ENCODE data around the gene CCL1. TPM values are rescaled to one million over a fixed set of nuclear protein-coding genes. Genes with fewer than 3 reads are reported as not detected.

Gene CCL1
- polyA plus RNA-seq, 1 of the 3 experiments (the other 2 are of a cell fraction), result not detected

DNA sequence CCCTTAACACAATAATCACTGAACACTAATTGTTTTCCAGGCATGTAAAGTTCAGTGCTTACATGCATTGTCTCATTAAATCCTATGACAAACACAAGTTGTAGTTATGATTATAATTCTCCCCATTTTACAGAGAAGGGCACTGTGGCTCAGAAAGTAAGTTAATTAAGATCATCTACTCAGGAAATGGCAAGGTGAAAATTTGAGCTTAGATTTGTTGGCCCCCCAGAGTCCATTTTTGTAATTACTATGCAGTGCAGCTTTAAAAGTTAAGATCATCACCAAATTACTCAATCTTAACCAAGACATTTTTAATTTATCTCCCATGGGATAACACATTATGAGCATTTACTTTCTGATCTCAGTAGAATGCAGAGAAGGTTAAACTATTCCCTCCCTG lies 34.2 kb upstream of the CCL1 start:
- Histone ChIP-seq H3K9ac (no peak overlapping the region), H3K36me3 (replicated peaks in 1 of 2; ENCODE audit: control insufficient read depth in 1 of 2, insufficient read depth in 2 of 2, low read length in 1 of 2) (no peaks in the 10 kb centered on the region), H4K20me1 (ENCODE audit: insufficient read depth) (no peaks in the 10 kb centered on the region), H3K4me3 (ENCODE audit: low read depth in 2 of 2, low read length in 1 of 2) (no peak overlapping the region), H3K9me3 (no peaks in the 10 kb centered on the region), H3K9me2 (no peaks in the 10 kb centered on the region), H2AFZ (ENCODE audit: low read depth) (no peak overlapping the region), H3K79me2 (ENCODE audit: insufficient read depth) (no peaks in the 10 kb centered on the region), H3F3A (replicated peaks; ENCODE audit: insufficient read depth) (no peaks in the 10 kb centered on the region), H3K4me1 (ENCODE audit: control insufficient read depth in 1 of 2, insufficient read depth in 2 of 2, low read depth in 1 of 2, low read length in 1 of 2) (no peaks in the 10 kb centered on the region; a peak in 1 of 4 replicates), H3K4me2 (no peak overlapping the region), H3K27ac (ENCODE audit: low read depth in 2 of 2, low read length in 1 of 2) (no peak overlapping the region), H3K27me3 (ENCODE audit: insufficient read depth) (no peaks in the 10 kb centered on the region)
- ChIA-PET CTCF (interaction anchor here (0.9 to 1.3 kb wide), 2 partner anchors 30 to 35 kb away, joined by 3 to 6 read pairs; no protein-coding TSS in a partner anchor), POLR2A (no interaction called here)
- TF ChIP-seq FOSL2 (IDR thresholded peaks at IDR 0.05; ENCODE audit: borderline replicate concordance, low read depth) (no peak), CHD2 (IDR thresholded peaks at IDR 0.05; ENCODE audit: low read length, partially characterized antibody) (no peak), NFIC (IDR thresholded peaks at IDR 0.05; ENCODE audit: borderline replicate concordance) (no peak), MXI1 (IDR thresholded peaks at IDR 0.05; ENCODE audit: low read depth, low read length) (no peak), SMC3 (IDR thresholded peaks at IDR 0.05; ENCODE audit: low read depth, low read length) (no peak), EP300 (IDR thresholded peaks at IDR 0.05; ENCODE audit: borderline replicate concordance in 1 of 2, low read depth in 1 of 2, low read length in 1 of 2) (no peak), TAF1 (IDR thresholded peaks at IDR 0.05; ENCODE audit: borderline replicate concordance, low read depth, low read length) (no peak), GATA2 (CRISPR knock-in tag; IDR thresholded peaks at IDR 0.05) (no peak), CTCF (IDR thresholded peaks at IDR 0.05) (no peak), RAD21 (IDR thresholded peaks at IDR 0.05; ENCODE audit: low read length) (no peak), GABPA (IDR thresholded peaks at IDR 0.05; ENCODE audit: low read depth) (no peak), USF2 (IDR thresholded peaks at IDR 0.05; ENCODE audit: borderline replicate concordance, low read depth, low read length) (no peak), FOXJ3 (CRISPR knock-in tag; IDR thresholded peaks at IDR 0.05) (no peak), YY1 (IDR thresholded peaks at IDR 0.05; ENCODE audit: low read depth) (no peak)
- TF ChIP-seq, protein P1, sequence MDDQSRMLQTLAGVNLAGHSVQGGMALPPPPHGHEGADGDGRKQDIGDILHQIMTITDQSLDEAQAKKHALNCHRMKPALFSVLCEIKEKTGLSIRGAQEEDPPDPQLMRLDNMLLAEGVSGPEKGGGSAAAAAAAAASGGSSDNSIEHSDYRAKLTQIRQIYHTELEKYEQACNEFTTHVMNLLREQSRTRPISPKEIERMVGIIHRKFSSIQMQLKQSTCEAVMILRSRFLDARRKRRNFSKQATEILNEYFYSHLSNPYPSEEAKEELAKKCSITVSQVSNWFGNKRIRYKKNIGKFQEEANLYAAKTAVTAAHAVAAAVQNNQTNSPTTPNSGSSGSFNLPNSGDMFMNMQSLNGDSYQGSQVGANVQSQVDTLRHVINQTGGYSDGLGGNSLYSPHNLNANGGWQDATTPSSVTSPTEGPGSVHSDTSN (IDR thresholded peaks at IDR 0.05), result no peak
- TF ChIP-seq, protein P2, sequence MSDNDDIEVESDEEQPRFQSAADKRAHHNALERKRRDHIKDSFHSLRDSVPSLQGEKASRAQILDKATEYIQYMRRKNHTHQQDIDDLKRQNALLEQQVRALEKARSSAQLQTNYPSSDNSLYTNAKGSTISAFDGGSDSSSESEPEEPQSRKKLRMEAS (IDR thresholded peaks at IDR 0.05; ENCODE audit: low read depth), result no peak
- no peak for DNase-seq

Data from SK-N-SH (cell line).